HG03520 (cell line): ENCODE data around the gene CEP63.

Experiments
- ATAC-seq: cut with Tn5 transposase; IDR thresholded peaks from one replicate; pipeline ENCODE4 v1.9.1; 2021; ENCODE audit warnings: mild to moderate bottlenecking, moderate library complexity; ENCODE audit not compliant: unreplicated experiment

CEP63 gene

DNA sequence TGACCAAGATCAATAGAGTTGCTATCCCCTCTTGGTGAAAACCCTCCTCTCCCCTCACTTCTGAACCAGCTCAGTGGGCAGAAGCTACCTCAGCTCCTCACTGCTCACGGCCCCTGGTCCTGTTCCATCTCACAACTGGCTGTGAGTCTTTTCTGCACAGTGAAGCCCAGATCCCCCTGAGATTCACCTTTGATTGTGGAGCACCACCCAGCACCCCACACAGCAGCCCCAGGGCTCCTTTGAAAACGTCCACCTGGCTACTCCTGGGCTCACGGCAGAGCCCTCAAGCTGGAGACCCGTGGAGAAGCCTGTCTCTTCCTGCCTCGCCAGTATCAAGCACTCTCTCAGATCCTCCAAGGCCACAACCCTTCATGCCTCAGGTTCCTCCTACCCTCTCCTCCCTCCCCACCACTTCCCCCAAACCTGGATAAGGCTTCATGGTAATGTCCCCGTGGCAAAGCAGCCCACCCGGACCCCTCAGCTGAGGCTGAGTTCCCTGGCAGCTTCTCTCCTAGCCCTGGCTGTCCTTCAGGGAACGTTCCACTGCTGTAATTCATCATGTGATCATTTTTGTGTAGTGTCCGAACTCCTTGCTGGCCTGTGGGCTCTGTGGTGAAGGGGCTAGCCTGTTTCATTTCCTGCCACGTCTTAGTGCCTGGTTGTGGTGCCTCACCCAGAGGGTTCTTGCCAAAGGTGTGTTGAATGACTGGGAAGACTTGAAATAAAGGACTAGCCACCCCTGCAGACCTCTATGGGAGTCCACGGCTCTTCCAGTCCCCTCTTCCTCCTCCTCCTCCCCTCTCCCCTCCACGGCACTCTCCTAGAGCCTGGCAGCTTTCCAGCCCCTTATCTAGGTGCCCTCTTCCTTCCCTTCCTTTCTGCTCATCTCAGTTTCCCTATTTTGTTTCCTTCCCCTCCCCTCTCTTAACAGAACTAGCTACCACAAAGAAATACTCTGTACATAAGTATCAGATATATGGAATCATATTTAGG lies 120.5 kb downstream of the CEP63 start:
- no peak for ATAC-seq

DNA sequence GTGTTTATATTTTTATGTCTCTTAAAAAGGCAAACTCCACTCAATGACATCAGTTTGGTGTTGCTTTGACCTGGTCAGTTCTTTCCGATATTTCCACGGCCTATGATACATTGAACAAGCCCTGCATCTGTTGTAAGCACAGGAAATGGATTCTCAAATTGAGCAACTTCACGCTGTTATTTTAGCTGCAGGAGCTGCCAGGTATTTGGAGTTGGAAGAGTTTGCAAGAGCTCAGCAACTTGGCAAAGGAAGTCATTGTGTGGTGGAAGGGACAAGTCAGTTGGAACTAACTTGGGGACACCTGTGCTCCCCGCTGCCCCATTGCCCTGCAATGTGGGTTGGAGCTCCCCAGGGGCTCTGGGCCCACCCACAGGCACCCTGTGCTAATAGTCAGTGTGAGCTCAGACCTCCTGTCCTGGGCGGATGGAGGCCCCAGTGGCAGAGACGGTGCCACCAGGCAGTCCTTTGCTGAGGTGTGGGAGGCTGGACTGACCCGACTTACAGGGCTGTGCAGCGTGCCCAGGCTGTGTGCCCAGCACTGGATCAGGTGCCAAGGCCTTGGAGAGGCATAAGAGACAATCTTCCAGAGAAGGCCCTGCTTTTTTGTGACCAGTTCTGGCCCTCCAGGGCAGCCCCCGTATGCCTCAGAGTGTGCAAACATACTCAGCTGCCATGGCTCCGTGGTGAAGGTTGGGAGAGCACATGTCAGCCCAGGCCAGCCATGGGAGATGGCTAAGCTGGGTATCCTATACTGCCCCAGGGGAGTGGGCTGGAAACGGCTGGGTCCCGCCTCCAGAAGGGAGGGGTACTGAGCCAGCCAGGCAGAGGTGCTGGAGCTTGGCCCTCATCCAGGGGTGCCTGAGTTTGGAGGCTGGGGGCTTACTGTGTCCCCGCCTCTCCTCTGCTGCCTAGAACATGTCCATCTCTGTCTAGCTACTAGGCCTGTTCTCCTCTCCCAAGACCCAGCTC lies 121.5 kb downstream of the CEP63 start:
- ATAC-seq: no peak

DNA sequence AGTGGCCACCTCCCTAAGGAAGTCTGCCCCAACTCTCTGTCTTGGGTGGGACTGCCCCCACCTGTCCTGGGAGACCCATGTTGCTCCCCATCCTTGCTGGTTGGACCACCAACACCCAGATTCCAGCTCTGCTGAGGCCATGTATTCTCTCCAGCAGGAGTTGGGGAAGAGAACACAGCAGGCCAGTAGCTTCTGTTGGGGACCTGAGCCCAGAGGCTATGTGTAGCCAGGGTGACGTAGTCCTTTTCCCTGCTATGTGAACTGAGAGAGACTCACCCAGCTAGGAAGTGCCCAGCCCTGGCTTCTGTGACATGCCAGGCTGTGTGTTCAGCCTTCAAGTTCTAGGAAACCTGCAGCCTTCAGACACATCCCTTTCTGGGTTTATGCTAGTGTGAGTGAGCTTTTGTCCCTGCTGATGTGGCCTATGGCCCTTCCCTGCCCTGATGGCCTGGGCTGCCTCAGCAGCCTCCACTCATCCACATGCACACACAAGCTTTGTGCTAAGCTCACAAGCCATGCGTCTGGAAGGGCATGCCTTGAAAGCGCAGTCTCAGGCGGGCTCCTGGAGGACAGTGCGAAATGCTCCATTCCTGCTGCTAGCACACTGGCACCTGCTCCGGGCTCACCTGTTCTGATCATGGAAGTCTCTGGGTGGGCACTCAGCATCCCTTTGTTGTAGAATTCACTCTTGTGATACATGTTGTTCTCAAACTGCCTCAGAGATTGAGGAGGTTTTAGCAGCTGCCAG lies 122.3 kb downstream of the CEP63 start:
- ATAC-seq: no peak

DNA sequence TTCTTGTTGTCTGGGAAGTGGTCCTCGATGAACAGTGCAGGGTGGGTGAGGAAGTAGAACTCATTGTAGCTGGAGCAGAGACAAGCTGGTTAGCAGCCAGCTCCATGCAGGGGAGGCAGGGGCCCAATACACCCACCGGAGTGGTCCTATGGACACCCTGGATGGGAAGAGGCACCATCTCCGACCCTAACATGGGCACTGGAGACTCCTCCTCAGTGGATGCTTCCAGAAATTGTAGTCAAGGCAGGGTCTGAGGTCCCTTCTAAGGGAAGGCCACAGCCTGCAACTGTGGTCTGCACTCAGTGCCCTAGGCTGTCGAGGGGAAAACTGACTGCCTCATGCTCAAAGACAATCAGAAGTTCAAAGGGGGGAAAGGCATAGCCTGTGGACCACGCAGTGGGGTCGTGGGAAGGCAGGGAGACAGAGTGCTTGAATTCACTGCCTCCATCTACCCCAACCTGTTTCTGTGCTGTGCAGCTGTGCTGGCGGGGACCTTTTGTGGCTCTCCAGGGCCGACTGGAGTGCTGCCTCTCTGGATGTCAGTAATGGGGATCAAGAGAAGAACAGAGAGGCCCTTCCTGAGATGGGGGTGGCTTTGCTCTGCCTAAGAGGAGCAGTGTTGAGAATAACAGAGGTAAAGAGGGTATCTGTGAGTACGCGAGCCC lies 123.0 kb downstream of the CEP63 start:
- ATAC-seq: no peak

DNA sequence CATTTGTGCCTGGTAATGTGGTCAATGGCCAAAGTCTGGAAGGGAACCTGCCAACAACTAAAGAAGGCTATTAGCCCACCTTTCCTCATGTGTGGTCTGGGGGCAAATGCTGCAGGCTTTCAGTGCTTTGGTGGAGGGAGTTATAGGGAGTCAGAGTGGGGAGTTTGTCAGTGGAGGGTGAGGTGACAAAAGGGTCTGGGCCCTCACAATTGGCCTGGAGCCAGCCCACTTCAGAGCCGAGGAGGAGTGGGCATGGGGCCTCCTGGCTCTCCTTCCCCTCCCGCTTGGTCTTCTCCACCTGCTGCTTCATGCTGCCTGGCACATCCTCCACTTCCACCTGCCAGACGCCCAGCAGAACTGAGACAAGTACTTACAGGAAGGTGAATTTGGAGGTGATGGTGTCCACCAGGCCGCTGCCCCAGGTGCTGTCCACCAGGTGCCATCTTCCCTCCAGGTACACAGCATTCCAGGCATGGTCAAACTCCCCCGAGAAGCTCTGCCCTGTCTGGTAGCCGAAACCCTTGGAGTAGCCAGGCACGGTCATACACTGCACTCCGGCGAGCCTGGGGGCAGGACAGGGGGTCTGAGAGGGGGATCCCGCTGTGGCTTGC lies 124.1 kb downstream of the CEP63 start:
- no peak for ATAC-seq

DNA sequence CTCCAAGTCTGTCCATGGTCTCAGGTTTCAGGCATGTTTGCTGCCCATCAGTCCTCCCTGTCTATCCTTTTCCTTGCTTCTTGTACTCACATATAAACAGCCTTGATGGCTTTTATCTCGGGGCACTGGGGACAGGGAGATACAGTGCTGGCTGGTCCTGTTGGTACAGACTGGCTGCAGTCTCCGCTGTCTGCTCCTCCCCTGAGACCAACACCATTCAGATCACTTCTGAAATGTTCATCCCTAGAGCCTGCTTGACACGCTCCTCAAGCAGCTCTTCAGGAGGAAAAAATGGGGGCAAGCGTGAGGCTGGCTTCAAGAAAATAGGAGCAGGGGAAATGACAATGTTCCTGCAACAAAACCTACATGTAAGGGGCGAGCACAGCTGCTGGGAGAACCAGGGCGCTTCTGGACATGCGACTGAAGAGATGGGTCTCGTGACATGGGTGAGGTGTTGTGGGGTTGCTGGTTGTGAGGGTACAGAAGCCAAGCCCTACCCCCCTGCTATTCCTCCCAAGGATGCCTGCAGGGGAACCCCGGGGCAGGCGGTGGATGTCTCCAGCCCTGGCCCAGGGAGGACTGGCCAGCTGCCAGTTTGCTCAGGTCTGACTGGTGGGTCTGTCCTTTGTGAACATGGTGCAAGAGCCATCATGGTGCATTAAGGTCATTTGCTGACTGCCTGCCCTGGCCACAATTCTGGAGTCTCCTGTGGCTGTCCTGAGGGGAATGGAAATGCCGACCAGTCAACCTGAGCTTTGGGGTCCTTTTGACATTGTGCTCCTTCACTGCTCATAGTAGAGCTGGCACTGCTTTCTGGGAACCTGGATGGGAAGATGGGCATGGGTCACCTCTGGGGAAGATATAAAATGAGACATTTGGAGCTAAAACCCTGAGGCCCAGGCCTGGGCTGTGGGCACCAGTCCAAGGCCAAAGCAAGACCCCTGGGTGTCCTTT lies 124.9 kb downstream of the CEP63 start:
- ATAC-seq: no peak

DNA sequence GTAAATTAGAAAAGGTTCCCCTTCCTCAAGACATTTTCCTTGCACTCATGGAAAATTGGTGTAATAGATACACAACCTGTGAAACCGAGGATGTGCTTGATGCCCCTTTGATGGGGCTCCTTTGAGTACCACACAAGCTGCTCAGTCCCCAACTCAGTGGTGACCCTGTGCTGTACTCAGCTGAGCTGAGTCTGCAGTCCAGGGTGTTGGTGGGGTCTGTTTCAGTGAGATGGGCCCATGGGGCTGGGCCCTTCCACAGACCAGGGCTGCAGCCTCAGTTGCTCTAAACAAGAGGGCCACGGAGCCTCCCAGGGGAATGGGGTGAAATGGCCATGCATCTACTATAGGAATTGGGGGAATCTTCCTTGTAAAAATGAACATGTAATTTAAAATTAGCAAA lies 125.7 kb downstream of the CEP63 start:
- ATAC-seq: no peak

DNA sequence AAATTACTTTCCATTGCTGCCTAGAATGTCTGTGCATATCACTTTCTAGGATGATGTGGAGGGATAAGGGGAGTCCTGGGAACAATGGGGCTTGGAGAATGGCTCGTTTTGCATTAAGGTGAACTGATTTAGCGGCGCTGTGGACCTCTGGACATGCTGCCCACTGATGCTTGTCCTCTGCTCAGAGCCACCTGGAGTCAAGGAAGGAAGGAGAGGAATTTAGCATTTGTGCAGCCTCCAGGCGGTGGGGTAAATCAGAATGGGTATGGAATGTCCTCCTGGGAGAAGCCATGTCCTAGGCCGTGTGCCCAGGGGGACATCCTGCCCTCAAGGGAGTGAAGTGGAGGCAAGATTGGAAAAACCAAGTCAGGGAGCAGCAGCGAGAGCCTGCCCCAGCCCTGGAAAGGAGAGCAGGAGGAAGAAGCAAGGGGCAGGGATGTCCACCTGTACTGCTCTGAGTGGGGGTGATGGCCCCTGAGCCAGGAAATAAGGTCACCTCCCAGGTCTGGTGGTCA lies 127.2 kb downstream of the CEP63 start:
- ATAC-seq: no peak

DNA sequence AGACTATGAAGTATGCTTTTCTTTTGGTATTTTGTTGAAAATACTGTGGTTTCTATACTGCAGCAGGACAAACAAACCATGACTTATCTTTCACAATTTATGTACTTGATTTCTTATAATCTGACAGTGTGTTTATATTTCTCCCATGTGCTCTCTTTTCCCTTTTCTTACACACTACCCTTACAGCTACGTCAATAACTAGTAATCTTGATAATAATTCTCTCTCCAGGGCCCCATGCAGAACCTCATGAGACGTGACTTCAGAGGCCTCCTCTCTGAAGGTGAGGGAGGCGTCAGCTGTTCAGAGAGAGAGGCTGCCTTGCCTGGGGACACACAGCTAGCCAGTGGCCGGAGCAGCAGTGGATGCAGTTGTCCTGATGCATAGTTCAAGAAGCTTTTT lies 129.1 kb downstream of the CEP63 start:
- ATAC-seq: no peak

DNA sequence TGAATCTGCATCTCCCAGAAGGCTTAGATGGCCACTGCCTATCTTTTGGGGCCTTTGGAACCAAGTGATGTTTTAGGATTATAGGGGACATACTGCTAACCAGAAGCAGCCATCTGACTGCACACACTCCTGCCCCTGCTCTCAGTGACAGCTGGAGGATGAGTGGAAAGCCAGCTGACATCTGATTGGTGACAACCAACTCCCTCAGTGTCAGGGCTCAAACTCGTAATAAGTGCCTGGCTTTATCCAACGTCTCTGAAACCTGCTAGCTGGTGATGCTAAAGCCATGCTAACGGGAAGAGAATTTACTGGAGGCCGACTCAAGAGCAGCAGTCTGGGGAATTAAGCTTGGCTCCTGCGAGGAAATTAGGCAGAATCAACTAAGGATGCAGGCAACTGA lies 129.9 kb downstream of the CEP63 start:
- ATAC-seq: no peak

DNA sequence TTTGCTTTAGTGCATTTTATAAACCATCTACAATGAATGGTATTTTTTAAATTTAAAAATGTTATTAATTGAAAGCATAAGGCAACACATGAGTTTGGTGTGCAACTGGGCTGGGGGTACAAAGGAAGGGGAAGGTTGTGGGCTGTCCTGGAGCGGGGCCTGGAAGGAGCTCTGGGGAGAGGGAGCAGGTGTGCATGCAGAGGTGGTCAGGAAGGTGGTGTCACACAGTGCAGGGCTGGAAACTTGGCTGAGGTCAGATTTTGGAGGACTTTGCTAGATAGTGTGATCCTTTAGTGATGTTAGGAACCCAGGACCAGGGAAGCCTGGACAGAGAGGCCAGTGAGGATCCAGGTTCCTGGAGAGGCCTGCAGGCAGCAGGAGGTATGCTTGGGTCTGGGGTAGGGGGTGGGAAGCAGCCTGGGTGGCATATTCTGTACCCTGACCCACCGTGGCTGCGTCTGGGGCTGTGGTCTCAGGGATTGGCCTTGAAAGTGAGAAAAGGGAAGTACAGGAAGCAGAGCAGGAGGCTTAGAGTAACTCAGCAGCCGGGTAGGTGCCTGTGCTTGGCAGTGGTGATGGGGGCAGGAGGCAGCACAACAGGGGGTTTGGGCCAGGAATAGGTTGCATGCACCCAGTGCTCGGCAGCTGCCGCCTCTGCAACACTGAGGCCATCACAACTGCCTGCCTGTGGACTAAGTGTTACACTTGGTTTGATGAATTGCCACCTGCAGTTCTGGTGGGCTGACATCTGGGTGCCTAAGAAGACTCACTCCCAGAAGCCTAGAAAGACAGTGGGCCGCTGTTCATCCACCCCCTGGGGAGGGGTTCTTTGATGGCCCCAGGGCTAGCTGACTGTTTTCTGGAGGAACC lies 132.0 kb downstream of the CEP63 start:
- no peak for ATAC-seq

DNA sequence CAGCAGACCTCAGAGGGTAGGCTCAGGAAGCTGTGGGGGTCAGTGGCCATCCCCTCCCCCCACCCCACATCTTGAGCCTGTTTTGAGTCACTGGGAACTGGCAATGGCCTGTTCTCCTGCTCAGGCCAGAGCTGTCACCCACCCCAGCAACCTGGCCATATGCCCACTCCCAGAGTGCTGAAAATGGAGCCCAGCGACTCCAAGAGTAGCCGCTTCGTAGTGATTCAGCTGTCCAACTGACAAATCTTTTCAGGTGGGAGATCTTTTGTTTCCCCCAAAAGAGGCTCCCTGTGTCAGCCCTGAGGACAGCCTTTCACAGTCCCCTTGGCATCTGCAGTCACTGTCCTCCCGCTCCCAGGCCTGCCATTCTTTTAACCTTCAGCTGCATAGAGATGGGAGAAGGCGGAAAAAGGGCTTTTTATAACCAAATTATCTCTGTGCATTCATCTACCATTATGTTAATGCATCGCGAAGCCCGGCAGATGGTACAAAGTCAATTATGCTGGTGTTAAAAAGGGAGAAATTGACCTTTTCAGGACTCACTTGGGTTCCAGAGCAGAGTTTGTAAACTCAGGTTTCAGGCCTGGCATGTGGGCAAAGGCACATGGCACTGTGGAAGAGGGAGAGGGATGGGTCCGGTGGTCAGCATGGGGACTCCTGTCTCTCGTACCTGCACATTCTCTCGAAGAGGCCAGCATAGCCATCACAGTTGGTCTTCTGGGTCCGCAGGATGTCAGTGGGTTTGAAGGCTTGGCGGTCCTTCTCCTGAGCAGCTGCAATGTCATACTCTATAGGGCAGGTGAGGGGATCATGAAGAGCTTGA lies 132.8 kb downstream of the CEP63 start:
- no peak for ATAC-seq

DNA sequence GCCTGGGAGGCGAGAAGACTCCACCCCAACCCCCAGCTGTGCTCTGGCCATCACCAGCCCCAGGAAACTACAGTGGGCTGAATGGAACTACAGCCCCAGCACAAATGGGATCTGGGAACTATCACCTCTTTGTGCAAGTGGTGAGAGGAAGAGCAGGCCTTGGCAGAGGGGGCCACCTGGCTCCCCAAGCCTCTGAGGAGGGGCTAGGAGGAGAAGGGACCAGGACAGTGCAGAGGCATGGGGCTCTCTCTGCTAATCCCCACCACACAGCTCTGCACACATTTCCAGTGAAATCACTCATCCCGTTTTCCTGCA lies 133.4 kb downstream of the CEP63 start:
- ATAC-seq: no peak

DNA sequence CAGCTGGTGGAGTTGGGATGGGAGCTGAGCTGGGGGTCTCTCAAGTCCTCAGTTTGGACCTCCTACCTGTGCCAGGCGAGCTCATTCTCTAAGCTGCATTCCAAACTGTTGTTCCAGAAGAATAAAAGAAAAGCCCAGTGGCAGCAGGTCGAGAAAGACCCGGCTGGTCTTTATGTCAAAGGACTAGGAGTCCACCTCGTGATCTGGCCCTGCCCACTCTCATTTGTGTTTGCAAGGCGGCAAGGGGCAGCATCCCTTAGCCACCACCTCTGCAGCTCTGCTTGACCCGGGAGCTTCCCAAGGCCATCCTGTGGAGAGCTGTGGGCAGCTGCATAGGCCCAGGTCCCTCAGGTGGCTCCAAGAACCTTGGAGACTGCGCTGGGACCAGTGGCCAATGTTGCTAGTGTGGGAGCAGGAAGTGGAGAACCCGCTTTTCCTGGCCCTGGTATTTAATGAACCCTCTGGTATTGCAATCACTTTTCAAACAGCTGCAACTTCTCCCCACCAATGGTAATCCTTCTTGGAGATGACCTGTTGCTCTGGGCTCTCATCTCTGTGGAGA lies 134.1 kb downstream of the CEP63 start:
- ATAC-seq: no peak

DNA sequence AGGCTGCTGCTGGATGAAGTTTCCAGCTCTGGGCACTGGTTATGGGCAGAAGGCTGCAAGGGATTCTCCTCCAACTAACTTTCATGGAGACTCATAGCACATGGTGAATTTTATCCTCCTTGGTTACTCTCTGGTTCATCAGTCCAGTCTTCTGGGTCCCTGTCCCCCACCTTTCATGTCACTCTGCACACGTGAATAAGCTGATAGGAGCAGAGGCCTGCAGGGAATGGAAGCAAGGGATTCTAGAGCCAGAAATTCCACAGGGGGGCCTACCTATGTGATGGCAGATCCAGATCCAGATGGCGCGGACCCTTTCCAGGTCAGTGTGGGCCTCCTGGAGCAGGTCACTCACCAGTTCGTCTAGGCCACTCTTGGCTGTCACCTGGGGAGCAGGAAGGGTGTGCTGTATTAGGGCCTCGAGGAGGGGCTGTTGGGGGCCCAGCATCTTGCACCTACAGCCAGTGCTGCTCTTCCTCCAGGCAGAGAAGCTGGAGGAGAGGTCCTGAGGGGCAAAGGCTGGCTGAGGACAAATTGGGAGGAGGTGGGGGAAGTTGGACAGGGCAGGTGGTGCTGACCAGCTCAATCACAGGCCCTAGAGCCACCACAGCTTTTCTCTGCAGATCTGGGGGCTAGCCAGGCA lies 134.7 kb downstream of the CEP63 start:
- ATAC-seq: no peak

DNA sequence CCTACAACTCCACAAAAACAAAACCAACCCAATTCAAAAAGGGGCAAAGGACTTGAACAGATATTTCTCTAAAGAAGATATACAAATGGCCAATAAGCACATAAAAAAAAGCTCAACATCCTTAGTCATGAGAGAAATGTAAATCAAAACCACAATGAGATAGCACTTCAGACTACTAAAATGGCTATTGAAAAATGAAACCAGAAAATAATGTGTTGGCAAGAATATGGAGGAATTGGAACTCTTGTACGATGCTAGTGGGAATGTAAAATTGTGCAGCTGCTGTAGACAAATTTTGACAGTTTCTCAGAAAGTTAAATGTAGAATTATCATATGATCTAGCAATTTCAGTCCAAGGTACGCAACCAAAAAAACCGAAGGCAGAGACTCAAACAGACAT lies 136.0 kb downstream of the CEP63 start:
- ATAC-seq: no peak
